Endothelial cell of umbilical vein (primary cell): ENCODE data around the gene FBXW7. TPM values are rescaled to one million over a fixed set of nuclear protein-coding genes. Genes with fewer than 3 reads are reported as not detected.

Source experiments
- BruUV-seq: library from RNA; stranded (reverse); fragments of 400-500 nt; replicated peaks from 2 replicates; lab custom pipeline; 2021; lab: Mats Ljungman, UMichigan
- CTCF ChIA-PET: fragments of 300-600, 350-600 bp; sonication (Branson Sonifier 250); formaldehyde crosslinking; loops from one replicate; lab custom pipeline; 2021; ENCODE audit warnings: antibody characterized with exemption, inconsistent platforms; lab: Charles Lee
- POLR2A ChIA-PET: fragments of 300-600, 350-600 bp; sonication (Branson Sonifier 250); formaldehyde crosslinking; loops from one replicate; lab custom pipeline; 2021; ENCODE audit warnings: antibody characterized with exemption, inconsistent platforms; lab: Charles Lee
- DNase-seq: peaks from one replicate; pipeline ENCODE4 v3.0.0-alpha.2; 2011; ENCODE audit warnings: low read depth, low spot score
- FAIRE-seq: peaks from 2 replicates; lab custom pipeline; 2011; peaks lifted over from hg19 to GRCh38; lab: Jason Lieb, UNC
- H2AFZ ChIP-seq: 2 replicates; pipeline ENCODE4 v1.6.0; 2012; ENCODE audit warnings: low read depth, low read length, control low read depth, inconsistent platforms
- H3K27ac ChIP-seq: 2 replicates; pipeline ENCODE4 v1.5.1; 2011; ENCODE audit warnings: low read depth, mild to moderate bottlenecking, control low read depth, low read length, moderate library complexity; ENCODE audit not compliant: insufficient read depth
- H3K27me3 ChIP-seq, 2 experiments: 2 replicates each; pipeline versions ENCODE4 v1.6.0 to v1.6.1; 2011; ENCODE audit warnings: low read length in 2 of 2, mixed read lengths in 1 of 2; ENCODE audit not compliant: control insufficient read depth in 2 of 2, insufficient read depth in 2 of 2
- H3K36me3 ChIP-seq, 2 experiments: 2 replicates in 1 of 2; 3 replicates in 1 of 2; pipeline ENCODE4 v1.5.1; 2011; ENCODE audit warnings: low read length in 2 of 2, mild to moderate bottlenecking in 1 of 2, moderate library complexity in 1 of 2; ENCODE audit not compliant: control insufficient read depth in 2 of 2, insufficient read depth in 2 of 2; ENCODE audit errors: extremely low read depth in 1 of 2
- H3K4me1 ChIP-seq: 3 replicates; pipeline ENCODE4 v1.5.1; 2011; ENCODE audit warnings: mild to moderate bottlenecking, low read length; ENCODE audit not compliant: control insufficient read depth, insufficient read depth; ENCODE audit errors: extremely low read depth
- H3K4me2 ChIP-seq: 2 replicates; pipeline ENCODE4 v1.6.1; 2011; ENCODE audit warnings: low read length, control low read depth, mixed read lengths; ENCODE audit not compliant: insufficient read depth
- H3K4me3 ChIP-seq, 3 experiments: fragments of 200-600 bp in 1 of 3; sonication (generic), shearing (Covaris generic) in 1 of 3; replicated peaks in 1 of 3; 2 replicates each; pipeline ENCODE4 v1.5.1; 2011 to 2016; ENCODE audit warnings: control low read depth in 3 of 3, low read length in 3 of 3, mild to moderate bottlenecking in 2 of 3, inconsistent platforms in 1 of 3, low read depth in 1 of 3, moderate library complexity in 1 of 3; ENCODE audit not compliant: insufficient read depth in 1 of 3
- H3K79me2 ChIP-seq: 2 replicates; pipeline ENCODE4 v1.6.0; 2012; ENCODE audit warnings: low read length, inconsistent platforms; ENCODE audit not compliant: control insufficient read depth, insufficient read depth
- H3K9ac ChIP-seq: replicated peaks from 2 replicates; pipeline ENCODE3; 2011; ENCODE audit warnings: low read length, control low read depth; ENCODE audit not compliant: insufficient read depth; ENCODE audit errors: extremely low read depth
- H3K9me1 ChIP-seq: replicated peaks from 3 replicates; pipeline ENCODE4 v1.6.0; 2011; ENCODE audit warnings: mild to moderate bottlenecking, low read length; ENCODE audit not compliant: control insufficient read depth, insufficient read depth; ENCODE audit errors: extremely low read depth
- H3K9me3 ChIP-seq: replicated peaks from 2 replicates; pipeline ENCODE4 v1.5.1; 2012; ENCODE audit warnings: low read length, inconsistent platforms; ENCODE audit not compliant: control insufficient read depth, insufficient read depth
- H4K20me1 ChIP-seq: replicated peaks from 2 replicates; pipeline ENCODE3; 2011; ENCODE audit warnings: mild to moderate bottlenecking, low read length; ENCODE audit not compliant: control insufficient read depth, insufficient read depth; ENCODE audit errors: extremely low read depth
- EZH2 ChIP-seq: IDR thresholded peaks from 2 replicates; pipeline ENCODE4 v1.6.1; 2012; ENCODE audit warnings: borderline replicate concordance, low read depth, mild to moderate bottlenecking, moderate library complexity, low read length, inconsistent platforms; ENCODE audit not compliant: severe bottlenecking
- FOS ChIP-seq: IDR thresholded peaks from 2 replicates; pipeline ENCODE4 v1.6.1; 2011; ENCODE audit warnings: mild to moderate bottlenecking, low read length, moderate library complexity, borderline replicate concordance; ENCODE audit not compliant: insufficient read depth
- GATA2 ChIP-seq: IDR thresholded peaks from 2 replicates; pipeline ENCODE4 v1.7.0; 2011; ENCODE audit warnings: low read depth, mild to moderate bottlenecking, moderate library complexity, mixed read lengths, low read length; ENCODE audit not compliant: insufficient read length, insufficient read depth
- JUN ChIP-seq: IDR thresholded peaks from 2 replicates; pipeline ENCODE4 v1.6.1; 2011; ENCODE audit warnings: borderline replicate concordance, low read depth; ENCODE audit not compliant: insufficient read length, insufficient read depth
- MAX ChIP-seq: IDR thresholded peaks from 2 replicates; pipeline ENCODE4 v1.6.1; 2011; ENCODE audit not compliant: insufficient read depth, insufficient read length
- MYC ChIP-seq: IDR thresholded peaks from one replicate; pipeline ENCODE4 v1.6.1; 2011; ENCODE audit warnings: mild to moderate bottlenecking, low read depth, low read length
- POLR2A ChIP-seq: IDR thresholded peaks from 2 replicates; pipeline ENCODE4 v1.6.1; 2012; ENCODE audit warnings: low read depth, mild to moderate bottlenecking, control low read depth, low read length
- POLR2AphosphoS5 ChIP-seq: IDR thresholded peaks from 2 replicates; pipeline ENCODE4 v1.6.1; 2012; ENCODE audit warnings: low read depth, mild to moderate bottlenecking, control low read depth, low read length, moderate library complexity; ENCODE audit not compliant: insufficient read depth
- dilution Hi-C: fragments of 300-500 bp; cut with MboI; formaldehyde crosslinking; loops from one replicate; pipeline ENCODE4 v1.15.0; 2019; ENCODE audit warnings: low sequenced_read_pairs; ENCODE audit not compliant: extremely low pct_ligation_motif_present
- intact Hi-C: fragments of 100-400 bp; cut with micrococcal nuclease; formaldehyde crosslinking; loops from one replicate; pipeline ENCODE4 v1.10.0; 2022
- polyA plus RNA-seq, 4 experiments: library from polyadenylated mRNA; depleted of rRNA in 3 of 4; stranded (reverse) in 3 of 4; unstranded in 1 of 4; fragments of >200 nt; gene quantifications; 2 replicates each; pipeline versions ENCODE4 v1.2.1 to v1.2.3, GENCODE V29; 2011 to 2012; ENCODE audit warnings: missing spikeins in 1 of 4
- total RNA-seq: library from RNA; stranded (reverse); gene quantifications from 2 replicates; pipeline ENCODE4 v1.2.3, GENCODE V29; 2021
- TF ChIP-seq, protein P1 (sequence below), 2 donors: IDR thresholded peaks; 1 replicate in 1 of 2; 2 replicates in 1 of 2; pipeline ENCODE4 v1.5.1; 2011; ENCODE audit warnings: low read length in 2 of 2, mild to moderate bottlenecking in 2 of 2, moderate library complexity in 2 of 2, control low read depth in 1 of 2, inconsistent platforms in 1 of 2, low read depth in 1 of 2; ENCODE audit not compliant: insufficient read depth in 1 of 2; ENCODE audit errors: extremely low read depth in 1 of 2

Gene FBXW7
- total and polyA plus RNA-seq, 2 donors (not counting 3 experiments of a cell fraction or from before 2014, with no cell fraction given), result 7.0 to 28.1 TPM

GRCh38 chr4:152294331-152294730, 241.6 kb downstream of the FBXW7 start:
- dilution Hi-C loops (no loop called here), intact Hi-C loops (no loop called here)
- no peak for DNase-seq
- no peaks in the 10 kb centered on the region for H4K20me1 ChIP-seq
- no TSS peak for BruUV-seq
- FAIRE-seq, result no peak
- no peaks in the 10 kb centered on the region for H3K9me1 ChIP-seq
- ChIA-PET CTCF (interaction anchor here (1.1 to 2.0 kb wide), 2 partner anchors 12 to 19 kb away, joined by 3 to 4 read pairs; no protein-coding TSS in a partner anchor), POLR2A (no interaction called here)
- H3K9me3 ChIP-seq, result no peaks in the 10 kb centered on the region
- no peak overlapping the region for H3K4me3 ChIP-seq
- H3K79me2 ChIP-seq, result no peaks in the 10 kb centered on the region
- no peak overlapping the region for H3K9ac ChIP-seq
- H2AFZ ChIP-seq, result no peak overlapping the region
- no peak overlapping the region for H3K27ac ChIP-seq
- H3K36me3 ChIP-seq, result no peaks in the 10 kb centered on the region
- H3K27me3 ChIP-seq, result no peaks in the 10 kb centered on the region
- H3K4me2 ChIP-seq, result no peak overlapping the region
- TF ChIP-seq MAX (no peak), FOS (no peak), EZH2 (no peak), MYC (no peak), POLR2AphosphoS5 (no peak), POLR2A (no peak), JUN (no peak), GATA2 (no peak)
- TF ChIP-seq, protein P1, sequence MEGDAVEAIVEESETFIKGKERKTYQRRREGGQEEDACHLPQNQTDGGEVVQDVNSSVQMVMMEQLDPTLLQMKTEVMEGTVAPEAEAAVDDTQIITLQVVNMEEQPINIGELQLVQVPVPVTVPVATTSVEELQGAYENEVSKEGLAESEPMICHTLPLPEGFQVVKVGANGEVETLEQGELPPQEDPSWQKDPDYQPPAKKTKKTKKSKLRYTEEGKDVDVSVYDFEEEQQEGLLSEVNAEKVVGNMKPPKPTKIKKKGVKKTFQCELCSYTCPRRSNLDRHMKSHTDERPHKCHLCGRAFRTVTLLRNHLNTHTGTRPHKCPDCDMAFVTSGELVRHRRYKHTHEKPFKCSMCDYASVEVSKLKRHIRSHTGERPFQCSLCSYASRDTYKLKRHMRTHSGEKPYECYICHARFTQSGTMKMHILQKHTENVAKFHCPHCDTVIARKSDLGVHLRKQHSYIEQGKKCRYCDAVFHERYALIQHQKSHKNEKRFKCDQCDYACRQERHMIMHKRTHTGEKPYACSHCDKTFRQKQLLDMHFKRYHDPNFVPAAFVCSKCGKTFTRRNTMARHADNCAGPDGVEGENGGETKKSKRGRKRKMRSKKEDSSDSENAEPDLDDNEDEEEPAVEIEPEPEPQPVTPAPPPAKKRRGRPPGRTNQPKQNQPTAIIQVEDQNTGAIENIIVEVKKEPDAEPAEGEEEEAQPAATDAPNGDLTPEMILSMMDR (IDR thresholded peaks at IDR 0.05; ENCODE audit: extremely low read depth in 1 of 2, insufficient read depth in 1 of 2, low read depth in 1 of 2, low read length in 2 of 2), result no peak
- H3K4me1 ChIP-seq, result no peaks in the 10 kb centered on the region
